ENCODE measurements around the gene CTCFL.

CTCFL gene

GRCh38 chr20:57484772-57485171, 40.2 kb downstream of the CTCFL start:
- H3K9ac ChIP-seq (ENCODE audit: low read length): no peak overlapping the region
- no peak overlapping the region for H3K4me3 ChIP-seq (ENCODE audit: low read depth in 1 of 2, low read length in 2 of 2)
- H3K4me1 ChIP-seq (ENCODE audit: insufficient read depth, low read length): peaks cover 22% of the 10 kb centered on the region

GRCh38 chr20:57483287-57484050, 41.5 kb downstream of the CTCFL start:
- no peak overlapping the region for H3K27ac ChIP-seq (ENCODE audit: low read depth, low read length)
- H3K4me3 ChIP-seq (ENCODE audit: low read depth in 1 of 2, low read length in 2 of 2): no peak overlapping the region
- H3K9ac ChIP-seq (ENCODE audit: low read length): no peak overlapping the region
- H3K9me3 ChIP-seq (ENCODE audit: low read length): no peaks in the 10 kb centered on the region
- H3K36me3 ChIP-seq (ENCODE audit: insufficient read depth, low read length): no peaks in the 10 kb centered on the region
- no peaks in the 10 kb centered on the region for H3K27me3 ChIP-seq (ENCODE audit: control insufficient read depth in 1 of 2, insufficient read depth in 2 of 2, low read length in 2 of 2)
- peaks cover 22% of the 10 kb centered on the region for H3K4me1 ChIP-seq (ENCODE audit: insufficient read depth, low read length)

More at GRCh38 chr20:57484772-57485171, 40.2 kb downstream of the CTCFL start:
- Histone ChIP-seq H3K36me3 (ENCODE audit: insufficient read depth, low read length) (no peaks in the 10 kb centered on the region), H3K9me3 (ENCODE audit: low read length) (no peaks in the 10 kb centered on the region), H3K27ac (ENCODE audit: low read depth, low read length) (no peak overlapping the region), H3K27me3 (ENCODE audit: control insufficient read depth in 1 of 2, insufficient read depth in 2 of 2, low read length in 2 of 2) (no peaks in the 10 kb centered on the region)

- Histone ChIP-seq H3K9me3 (ENCODE audit: low read length) (no peaks in the 10 kb centered on the region), H3K4me3 (ENCODE audit: low read depth in 1 of 2, low read length in 2 of 2) (no peak overlapping the region), H3K27ac (ENCODE audit: low read depth, low read length) (no peak overlapping the region), H3K4me1 (ENCODE audit: insufficient read depth, low read length) (peaks cover 22% of the 10 kb centered on the region), H3K36me3 (ENCODE audit: insufficient read depth, low read length) (no peaks in the 10 kb centered on the region), H3K9ac (ENCODE audit: low read length) (no peak overlapping the region), H3K27me3 (ENCODE audit: control insufficient read depth in 1 of 2, insufficient read depth in 2 of 2, low read length in 2 of 2) (no peaks in the 10 kb centered on the region)
Measured at GRCh38 chr20:57482796-57483195, 42.1 kb downstream of the CTCFL start.

- H3K9me3 ChIP-seq (ENCODE audit: low read length): no peaks in the 10 kb centered on the region
- no peaks in the 10 kb centered on the region for H3K36me3 ChIP-seq (ENCODE audit: insufficient read depth, low read length)
- no peaks in the 10 kb centered on the region for H3K27me3 ChIP-seq (ENCODE audit: control insufficient read depth in 1 of 2, insufficient read depth in 2 of 2, low read length in 2 of 2)
- H3K4me1 ChIP-seq (ENCODE audit: insufficient read depth, low read length): peaks cover 22% of the 10 kb centered on the region
- H3K27ac ChIP-seq (ENCODE audit: low read depth, low read length): no peak overlapping the region
- no peak overlapping the region for H3K4me3 ChIP-seq (ENCODE audit: low read depth in 1 of 2, low read length in 2 of 2)
- no peak overlapping the region for H3K9ac ChIP-seq (ENCODE audit: low read length)
Measured at GRCh38 chr20:57482148-57482547, 42.8 kb downstream of the CTCFL start.

GRCh38 chr20:57481281-57481711, 43.6 kb downstream of the CTCFL start:
- H3K4me1 ChIP-seq (ENCODE audit: insufficient read depth, low read length): peaks cover 22% of the 10 kb centered on the region
- no peaks in the 10 kb centered on the region for H3K36me3 ChIP-seq (ENCODE audit: insufficient read depth, low read length)
- H3K27me3 ChIP-seq (ENCODE audit: control insufficient read depth in 1 of 2, insufficient read depth in 2 of 2, low read length in 2 of 2): no peaks in the 10 kb centered on the region
- no peaks in the 10 kb centered on the region for H3K9me3 ChIP-seq (ENCODE audit: low read length)
- H3K4me3 ChIP-seq (ENCODE audit: low read depth in 1 of 2, low read length in 2 of 2): no peak overlapping the region
- peak overlapping the region; percentile 80 for H3K27ac ChIP-seq (ENCODE audit: low read depth, low read length)
- peak overlapping the region; percentile 5 for H3K9ac ChIP-seq (ENCODE audit: low read length)

- Histone ChIP-seq H3K27ac (ENCODE audit: low read depth, low read length) (peak overlapping the region; percentile 80), H3K9me3 (ENCODE audit: low read length) (no peaks in the 10 kb centered on the region), H3K9ac (ENCODE audit: low read length) (peak overlapping the region; percentile 5), H3K27me3 (ENCODE audit: control insufficient read depth in 1 of 2, insufficient read depth in 2 of 2, low read length in 2 of 2) (no peaks in the 10 kb centered on the region), H3K4me3 (ENCODE audit: low read depth in 1 of 2, low read length in 2 of 2) (peak overlapping the region in 1 of 2 donors; percentile 6), H3K4me1 (ENCODE audit: insufficient read depth, low read length) (peaks cover 28% of the 10 kb centered on the region), H3K36me3 (ENCODE audit: insufficient read depth, low read length) (no peaks in the 10 kb centered on the region)
Measured at GRCh38 chr20:57480444-57481160, 44.3 kb downstream of the CTCFL start.

- Histone ChIP-seq H3K9me3 (ENCODE audit: low read length) (no peaks in the 10 kb centered on the region), H3K27ac (ENCODE audit: low read depth, low read length) (no peak overlapping the region), H3K4me1 (ENCODE audit: insufficient read depth, low read length) (peaks cover 29% of the 10 kb centered on the region), H3K36me3 (ENCODE audit: insufficient read depth, low read length) (no peaks in the 10 kb centered on the region), H3K27me3 (ENCODE audit: control insufficient read depth in 1 of 2, insufficient read depth in 2 of 2, low read length in 2 of 2) (no peaks in the 10 kb centered on the region), H3K4me3 (ENCODE audit: low read depth in 1 of 2, low read length in 2 of 2) (no peak overlapping the region), H3K9ac (ENCODE audit: low read length) (no peak overlapping the region)
Measured at GRCh38 chr20:57479196-57479595, 45.7 kb downstream of the CTCFL start.

GRCh38 chr20:57478176-57478575, 46.8 kb downstream of the CTCFL start:
- peaks cover 35% of the 10 kb centered on the region for H3K4me1 ChIP-seq (ENCODE audit: insufficient read depth, low read length)
- no peak overlapping the region for H3K9ac ChIP-seq (ENCODE audit: low read length)
- no peaks in the 10 kb centered on the region for H3K9me3 ChIP-seq (ENCODE audit: low read length)
- no peak overlapping the region for H3K27ac ChIP-seq (ENCODE audit: low read depth, low read length)
- H3K4me3 ChIP-seq (ENCODE audit: low read depth in 1 of 2, low read length in 2 of 2): no peak overlapping the region
- no peaks in the 10 kb centered on the region for H3K36me3 ChIP-seq (ENCODE audit: insufficient read depth, low read length)
- H3K27me3 ChIP-seq (ENCODE audit: control insufficient read depth in 1 of 2, insufficient read depth in 2 of 2, low read length in 2 of 2): no peaks in the 10 kb centered on the region

GRCh38 chr20:57476641-57477461, 48.1 kb downstream of the CTCFL start:
- Histone ChIP-seq H3K27ac (ENCODE audit: low read depth, low read length) (no peak overlapping the region), H3K36me3 (ENCODE audit: insufficient read depth, low read length) (no peaks in the 10 kb centered on the region), H3K27me3 (ENCODE audit: control insufficient read depth in 1 of 2, insufficient read depth in 2 of 2, low read length in 2 of 2) (no peaks in the 10 kb centered on the region), H3K9me3 (ENCODE audit: low read length) (no peaks in the 10 kb centered on the region), H3K4me3 (ENCODE audit: low read depth in 1 of 2, low read length in 2 of 2) (no peak overlapping the region), H3K4me1 (ENCODE audit: insufficient read depth, low read length) (peaks cover 34% of the 10 kb centered on the region), H3K9ac (ENCODE audit: low read length) (no peak overlapping the region)

- Histone ChIP-seq H3K27ac (ENCODE audit: low read depth, low read length) (peak overlapping the region; percentile 19), H3K36me3 (ENCODE audit: insufficient read depth, low read length) (no peaks in the 10 kb centered on the region), H3K4me1 (ENCODE audit: insufficient read depth, low read length) (peaks cover 27% of the 10 kb centered on the region)
Measured at GRCh38 chr20:57476084-57476526, 48.8 kb downstream of the CTCFL start.

More at GRCh38 chr20:57476084-57476526, 48.8 kb downstream of the CTCFL start:
- Histone ChIP-seq H3K9me3 (ENCODE audit: low read length) (no peaks in the 10 kb centered on the region), H3K27me3 (ENCODE audit: control insufficient read depth in 1 of 2, insufficient read depth in 2 of 2, low read length in 2 of 2) (no peaks in the 10 kb centered on the region), H3K9ac (ENCODE audit: low read length) (no peak overlapping the region), H3K4me3 (ENCODE audit: low read depth in 1 of 2, low read length in 2 of 2) (no peak overlapping the region)

All from muscle layer of colon (tissue), 2 donors.